Superior temporal gyrus (tissue), 1 donor: ENCODE data around the gene MOSMO.
A peak's percentile ranks its signal among the peaks of the same experiment; 100 is the strongest.
"Not testable (repeated sequence)": the region's sequence is repeated elsewhere in the genome, so short reads cannot be mapped to it uniquely, and the experiment has no call there.

Experiments
- DNase-seq: peaks from one replicate; pipeline ENCODE4 v3.0.0-alpha.2; 2016; ENCODE audit errors: extremely low spot score

MOSMO gene

DNA sequence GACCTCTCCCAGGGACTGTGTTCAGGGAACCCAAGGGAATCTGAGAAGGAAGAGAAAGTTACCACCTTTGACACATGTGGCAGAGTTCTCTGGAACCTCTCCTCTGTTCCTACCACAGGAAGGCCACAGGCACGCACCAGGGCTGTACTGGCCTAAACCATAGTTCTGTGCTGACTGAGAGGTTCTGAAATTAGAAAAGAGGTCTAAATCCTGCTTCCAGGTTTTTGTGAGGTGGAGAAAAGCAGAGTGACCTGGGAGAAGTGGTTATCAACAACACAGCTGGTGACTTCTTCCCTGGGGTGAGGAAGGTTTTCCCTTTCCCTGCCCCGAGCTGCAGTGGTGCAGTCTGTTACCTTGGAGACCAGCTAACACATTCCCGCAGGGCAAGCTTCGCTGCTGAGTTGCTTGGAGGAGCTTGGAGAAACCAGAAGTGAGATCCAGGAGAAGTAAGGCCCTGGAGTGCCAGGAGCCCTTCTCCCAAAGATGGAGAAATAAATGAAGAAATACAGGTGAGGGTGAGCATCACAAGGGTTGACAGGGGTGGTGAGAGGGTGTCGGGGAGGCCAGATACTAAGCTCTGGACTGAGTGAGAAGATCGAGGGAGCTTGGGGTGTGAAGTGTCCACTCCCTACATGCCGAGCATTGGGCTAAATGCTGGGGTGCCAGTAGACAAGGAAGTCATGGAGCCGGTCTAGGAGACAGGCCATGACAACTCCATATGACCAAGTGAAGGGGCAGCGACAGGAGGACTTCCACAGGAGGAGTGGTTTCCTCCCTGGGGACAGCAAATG, 84.4 kb downstream of the MOSMO start, which contains the start of gene VWA3A:
TSS of gene VWA3A (plus strand) at position 399 of the 791 bp plus-strand sequence. CDS start at position 496, 97 bp downstream.
- no peak for DNase-seq

- no peak for DNase-seq
Observed at GRCh38 chr16:22093331-22093730, 85.4 kb downstream of the MOSMO start.

- DNase-seq = no peak
Observed at GRCh38 chr16:22093996-22094395, 86.1 kb downstream of the MOSMO start.

DNA sequence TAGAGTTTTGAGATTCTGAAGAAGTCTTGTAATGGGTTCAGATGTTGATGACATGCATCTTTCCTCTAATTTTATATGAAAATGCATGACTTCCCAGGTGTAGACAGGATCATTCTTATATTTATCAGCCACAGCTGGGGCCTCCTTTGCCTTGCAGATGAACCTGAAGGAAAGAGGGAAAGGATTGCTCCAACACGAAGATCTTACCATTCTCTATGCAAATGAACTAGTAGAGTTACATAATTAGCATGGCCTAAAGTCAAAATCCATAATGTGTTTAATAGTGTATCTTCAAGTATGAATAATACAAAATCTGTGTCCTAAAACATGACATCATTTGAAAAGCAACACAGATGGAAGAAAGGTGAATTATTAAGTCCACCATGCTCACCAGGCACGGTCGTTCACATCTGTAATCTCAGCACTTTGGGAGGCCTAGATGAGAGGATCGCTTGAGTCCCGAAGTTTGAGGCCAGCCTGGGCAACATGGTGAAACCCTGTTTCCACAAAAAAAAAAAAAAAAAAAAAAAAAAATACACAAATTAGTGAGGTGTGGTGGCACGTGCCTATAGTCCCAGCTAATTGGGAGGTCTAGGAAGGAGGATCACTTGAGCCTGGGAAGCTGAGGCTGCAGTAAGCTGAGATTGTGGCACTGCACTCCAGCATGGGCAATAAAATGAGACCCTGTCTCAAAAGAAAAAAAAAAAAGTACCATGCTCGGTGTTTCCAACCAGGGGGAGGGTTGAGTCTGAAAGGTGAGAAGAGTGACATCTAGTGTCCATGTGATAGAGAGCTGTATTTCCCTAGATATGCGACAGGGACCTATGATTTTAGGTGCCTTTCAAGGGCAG, 90.7 kb downstream of the MOSMO start:
- DNase-seq = peak; percentile 68

GRCh38 chr16:22099256-22099975, 91.5 kb downstream of the MOSMO start:
- DNase-seq = no peak

DNA sequence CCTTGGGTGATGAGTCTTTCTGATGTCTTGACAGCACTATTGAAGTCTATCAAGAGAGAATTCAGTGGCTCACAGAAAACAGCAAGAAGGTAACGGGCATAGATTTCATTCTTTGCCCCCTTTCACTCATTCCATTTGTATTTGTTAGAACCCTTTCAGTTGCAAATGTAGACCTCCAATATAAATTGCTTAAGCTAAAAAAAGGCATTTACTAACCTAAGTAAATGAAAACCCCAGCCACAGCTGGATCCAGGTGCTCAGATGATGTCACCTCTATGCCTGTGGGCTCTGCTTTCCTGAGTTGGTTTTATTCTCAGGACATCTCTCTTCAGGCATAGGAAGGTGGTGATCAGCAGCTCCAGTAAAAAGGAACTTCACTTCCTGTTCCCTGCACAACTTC, 95.5 kb downstream of the MOSMO start:
- DNase-seq = no peak

- no peak for DNase-seq
Observed at GRCh38 chr16:22109258-22109898, 101.5 kb downstream of the MOSMO start.

- DNase-seq = not testable (repeated sequence)
Observed at GRCh38 chr16:22111629-22112028, 103.7 kb downstream of the MOSMO start.

- no peak for DNase-seq
Observed at GRCh38 chr16:22116095-22116700, 108.3 kb downstream of the MOSMO start.

GRCh38 chr16:22117609-22118008, 109.7 kb downstream of the MOSMO start:
- no peak for DNase-seq

DNA sequence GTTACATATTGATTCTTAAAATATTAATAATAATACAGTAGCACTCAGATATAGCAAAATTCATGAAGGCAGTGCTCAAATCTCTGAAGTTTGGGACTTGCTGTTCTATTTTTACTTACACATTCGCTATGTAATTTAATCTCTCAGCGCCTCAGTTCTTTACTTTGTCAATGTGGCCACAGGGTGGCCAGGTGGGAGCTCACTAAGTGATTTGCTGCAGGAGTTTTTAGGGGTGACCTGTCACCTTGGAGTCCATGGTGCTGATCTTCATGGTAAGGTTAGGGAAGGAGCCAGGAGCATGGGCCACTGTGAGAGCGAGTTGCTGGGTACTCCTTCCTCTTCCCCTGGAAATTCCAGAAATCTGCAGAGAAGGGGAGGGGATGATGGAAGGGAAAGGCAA, 112.5 kb downstream of the MOSMO start:
- DNase-seq = no peak

DNA sequence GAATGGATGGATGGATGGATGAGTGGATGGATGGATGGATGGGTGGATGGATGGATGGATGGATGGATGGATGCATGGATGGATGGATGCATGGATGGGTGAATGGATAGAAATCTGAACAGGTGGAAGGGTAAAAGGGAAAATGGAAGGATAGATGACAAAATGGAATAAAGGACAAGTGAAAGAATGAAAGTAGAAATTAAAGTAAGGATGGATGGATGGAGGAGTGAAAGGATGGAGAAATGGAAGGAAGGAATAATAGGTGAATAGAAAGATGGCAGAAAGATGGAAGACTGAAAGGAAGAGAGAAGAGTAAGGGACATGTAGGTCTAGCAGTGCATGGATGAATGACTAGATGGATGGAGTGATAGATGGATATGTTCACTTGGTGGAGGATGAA, 114.3 kb downstream of the MOSMO start:
- DNase-seq = no peak

DNA sequence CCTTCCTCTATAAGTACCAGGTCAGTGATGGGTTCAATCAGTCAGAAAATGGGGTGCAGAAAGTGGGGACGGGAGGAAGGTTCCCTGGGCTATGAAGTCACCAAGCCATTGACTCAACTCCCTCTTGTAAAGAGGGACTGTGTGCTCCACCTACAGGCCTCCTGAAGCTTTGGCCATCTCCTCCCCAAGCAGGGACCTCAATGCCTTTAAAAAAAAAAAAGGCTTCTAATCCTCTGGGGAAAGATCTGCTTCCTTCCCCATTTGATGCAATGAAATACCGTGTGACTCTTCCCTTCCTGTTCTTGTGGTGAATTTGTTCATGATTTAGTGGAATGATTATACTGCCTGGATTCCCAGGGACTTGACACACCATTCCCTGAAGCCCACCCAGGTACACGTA, 115.2 kb downstream of the MOSMO start:
- DNase-seq = no peak

DNA sequence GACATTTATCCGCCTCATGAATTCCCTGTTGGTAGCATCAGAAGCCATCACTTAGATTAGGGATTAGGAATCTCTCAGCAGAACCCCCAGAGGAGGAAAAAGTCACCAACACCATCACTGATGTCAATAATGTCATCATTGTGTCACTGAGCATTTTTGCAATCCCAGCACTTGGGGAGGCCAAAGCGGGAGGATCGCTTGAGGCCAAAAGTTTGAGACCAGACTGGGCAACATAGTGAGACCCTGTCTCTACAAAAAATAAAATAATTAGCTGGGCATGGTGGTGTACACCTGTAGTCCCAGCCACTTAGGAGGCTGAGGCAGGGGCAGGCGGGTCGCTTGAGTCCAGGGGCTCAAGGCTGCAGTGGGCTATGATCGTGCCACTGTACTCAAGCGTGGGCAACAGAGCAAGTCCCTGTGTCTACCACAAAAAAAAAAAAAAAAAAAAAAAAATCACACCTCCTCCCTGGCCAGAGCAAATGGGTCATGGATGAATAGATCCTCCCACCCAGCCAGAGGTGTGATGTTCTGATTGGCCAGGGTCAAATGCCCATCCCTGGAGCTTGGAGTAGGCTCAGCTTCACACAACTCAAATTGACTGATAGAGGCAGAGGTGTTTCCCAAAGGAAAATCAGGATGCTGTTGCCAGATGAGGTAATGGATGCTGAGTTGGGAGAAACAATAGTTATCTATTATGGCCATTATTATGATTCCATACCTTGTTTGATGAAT, 116.0 kb downstream of the MOSMO start:
- no peak for DNase-seq

- DNase-seq = no peak
Observed at GRCh38 chr16:22124583-22125284, 116.8 kb downstream of the MOSMO start.

- no peak for DNase-seq
Observed at GRCh38 chr16:22126037-22126558, 118.2 kb downstream of the MOSMO start.

DNA sequence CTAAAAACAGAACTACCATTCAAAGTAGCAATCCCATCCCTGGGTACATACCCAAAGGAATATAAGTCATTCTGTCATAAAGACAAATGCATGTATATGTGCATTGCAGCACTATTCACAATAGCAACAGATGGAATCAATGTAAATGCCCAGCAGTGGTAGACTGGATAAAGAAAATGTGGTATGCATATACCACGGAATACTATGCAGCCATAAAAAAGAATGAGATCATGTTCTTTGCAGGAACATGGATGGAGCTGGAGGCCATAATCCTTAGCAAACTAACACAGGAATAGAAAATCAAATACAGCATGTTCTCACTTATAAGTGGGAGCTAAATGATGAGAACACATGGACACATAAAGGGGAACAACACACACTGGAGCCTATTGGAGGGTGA, 120.6 kb downstream of the MOSMO start:
- DNase-seq = not testable (repeated sequence)

DNA sequence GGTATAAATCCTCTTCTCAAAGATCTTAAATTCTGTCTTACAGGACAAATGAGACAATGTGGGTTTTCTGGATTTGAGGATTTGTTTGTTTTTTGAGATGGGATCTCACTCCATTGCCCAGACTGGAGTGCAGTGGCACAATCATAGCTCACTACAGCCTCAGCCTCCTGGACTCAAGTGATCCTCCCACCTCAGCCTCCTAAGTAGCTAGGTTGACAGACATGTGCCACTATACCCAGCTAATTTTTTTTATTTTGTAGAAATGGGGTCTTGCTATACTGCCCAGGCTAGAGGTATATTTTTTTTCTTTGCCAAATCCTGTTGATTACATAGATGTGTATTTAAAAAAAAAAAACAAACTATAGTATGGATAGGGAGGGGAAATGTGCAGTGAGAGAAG, 122.6 kb downstream of the MOSMO start:
- DNase-seq = no peak

DNA sequence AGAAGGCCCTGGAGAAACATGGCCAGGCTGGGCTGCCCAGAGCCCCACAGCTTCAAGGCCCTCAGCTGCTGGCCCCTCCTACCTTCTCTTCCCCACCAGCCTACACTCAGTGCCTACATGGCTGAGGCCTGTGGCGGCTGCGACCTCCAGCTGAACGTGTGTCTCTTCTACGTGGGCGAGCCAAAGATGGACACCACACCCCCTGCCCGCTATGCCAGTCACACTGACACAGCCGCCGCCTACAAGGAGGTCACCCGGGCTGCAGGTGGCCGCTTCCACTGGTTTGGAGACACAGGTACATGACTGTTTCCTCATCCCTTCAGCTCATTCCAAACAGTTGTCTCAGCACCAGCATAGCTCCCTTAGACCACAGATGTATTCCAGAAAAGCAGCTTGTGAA, 124.9 kb downstream of the MOSMO start:
- DNase-seq = no peak
